ENCODE results near the gene KIF1C.

KIF1C gene

DNA sequence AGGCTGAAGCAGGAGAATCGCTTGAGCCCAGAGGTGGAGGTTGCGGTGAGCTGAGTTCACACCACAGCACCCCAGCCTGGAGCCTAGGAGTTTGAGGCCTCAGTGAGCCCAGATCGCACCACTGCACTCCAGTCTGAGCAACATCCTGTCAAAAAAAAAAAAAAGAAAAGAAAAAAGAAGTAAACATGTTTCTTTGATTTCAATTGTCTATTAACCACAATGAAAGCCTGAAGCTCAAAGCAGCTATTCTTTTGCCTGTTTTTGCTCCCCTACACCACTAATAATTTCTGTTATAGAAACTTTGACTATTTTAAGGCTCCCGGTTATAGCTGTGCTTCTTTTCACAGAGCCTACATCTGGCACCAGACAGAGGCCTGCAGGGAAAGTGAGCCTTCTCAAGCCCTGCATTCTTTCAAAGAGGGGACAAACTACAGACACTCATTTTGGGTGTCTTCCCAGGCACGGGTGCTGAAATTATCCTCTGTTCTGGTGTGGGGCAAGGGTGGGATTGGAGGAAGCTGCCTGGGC, 51.6 kb downstream of the KIF1C start:
- no peaks in the 10 kb centered on the region for H3K4me1 ChIP-seq (ENCODE audit: control insufficient read depth, insufficient read depth, low read length)
- H3K36me3 ChIP-seq (ENCODE audit: control insufficient read depth in 2 of 2, insufficient read depth in 1 of 2, low read length in 2 of 2) = no peaks in the 10 kb centered on the region
- 0 out of 2 replicates have a peak overlapping the region, but pooled peaks have one; percentile 16 for H3K27ac ChIP-seq (ENCODE audit: extremely low read depth, low read depth, low read length)
- TF ChIP-seq ZNF239 (tag by site-specific recombination; IDR thresholded peaks at IDR 0.05) = no peak
- no peak for TF ChIP-seq BCL11B (tag by site-specific recombination; IDR thresholded peaks at IDR 0.05; ENCODE audit: low read depth)
- TF ChIP-seq ZNF626 (tag by site-specific recombination; IDR thresholded peaks at IDR 0.05) = no peak
- TF ChIP-seq ZNF544 (tag by site-specific recombination; IDR thresholded peaks at IDR 0.05) = no peak
- no peak for TF ChIP-seq ZNF174 (tag by site-specific recombination; IDR thresholded peaks at IDR 0.05)
- TF ChIP-seq ZNF529 (tag by site-specific recombination; IDR thresholded peaks at IDR 0.05; ENCODE audit: insufficient replicate concordance) = no peak
- no peak overlapping the region for H3K4me3 ChIP-seq (ENCODE audit: low read depth, low read length)
- ChIA-PET CTCF (interaction anchor here (0.6 kb wide), 1 partner anchor 19 kb away, joined by 4 read pairs; no protein-coding TSS in a partner anchor), POLR2A (no interaction called here)
- H3K9me3 ChIP-seq (ENCODE audit: control insufficient read depth, insufficient read depth, low read depth, low read length) = no peaks in the 10 kb centered on the region

DNA sequence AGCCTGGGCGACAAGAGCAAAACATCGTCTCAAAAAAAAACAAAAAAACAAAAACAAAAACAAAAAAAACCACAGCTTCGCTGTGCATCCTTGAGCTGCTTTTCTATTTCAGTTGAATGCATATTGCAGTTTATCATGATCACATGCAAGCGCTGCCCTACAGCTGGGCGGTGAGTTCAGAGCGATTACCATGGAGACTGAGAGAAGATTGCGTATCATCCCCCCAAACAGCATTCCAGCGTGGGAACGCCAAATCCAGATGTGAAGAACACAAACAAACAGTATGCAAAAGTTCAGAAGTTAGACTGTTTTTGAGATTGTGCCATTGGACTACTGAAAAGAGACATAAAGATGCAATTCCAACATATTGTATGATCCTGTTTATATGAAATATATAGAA, 52.5 kb downstream of the KIF1C start:
- no peaks in the 10 kb centered on the region for H3K4me1 ChIP-seq (ENCODE audit: control insufficient read depth, insufficient read depth, low read length)
- H3K36me3 ChIP-seq (ENCODE audit: control insufficient read depth in 2 of 2, insufficient read depth in 1 of 2, low read length in 2 of 2) = no peaks in the 10 kb centered on the region
- no peaks in the 10 kb centered on the region for H3K9me3 ChIP-seq (ENCODE audit: control insufficient read depth, insufficient read depth, low read depth, low read length)
- ChIA-PET CTCF (interaction anchor here (0.6 kb wide), 1 partner anchor 20 kb away, joined by 4 read pairs; no protein-coding TSS in a partner anchor), POLR2A (no interaction called here)
- TF ChIP-seq, protein P1, sequence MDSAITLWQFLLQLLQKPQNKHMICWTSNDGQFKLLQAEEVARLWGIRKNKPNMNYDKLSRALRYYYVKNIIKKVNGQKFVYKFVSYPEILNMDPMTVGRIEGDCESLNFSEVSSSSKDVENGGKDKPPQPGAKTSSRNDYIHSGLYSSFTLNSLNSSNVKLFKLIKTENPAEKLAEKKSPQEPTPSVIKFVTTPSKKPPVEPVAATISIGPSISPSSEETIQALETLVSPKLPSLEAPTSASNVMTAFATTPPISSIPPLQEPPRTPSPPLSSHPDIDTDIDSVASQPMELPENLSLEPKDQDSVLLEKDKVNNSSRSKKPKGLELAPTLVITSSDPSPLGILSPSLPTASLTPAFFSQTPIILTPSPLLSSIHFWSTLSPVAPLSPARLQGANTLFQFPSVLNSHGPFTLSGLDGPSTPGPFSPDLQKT (IDR thresholded peaks at IDR 0.05; ENCODE audit: borderline replicate concordance, low read depth, low read length) = no peak
- TF ChIP-seq ZNF426 (tag by site-specific recombination; IDR thresholded peaks at IDR 0.05) = no peak
- no peak for TF ChIP-seq ZNF777 (tag by site-specific recombination; IDR thresholded peaks at IDR 0.05; ENCODE audit: borderline replicate concordance)
- TF ChIP-seq ZNF2 (tag by site-specific recombination; IDR thresholded peaks at IDR 0.05) = no peak
- TF ChIP-seq, protein P2, sequence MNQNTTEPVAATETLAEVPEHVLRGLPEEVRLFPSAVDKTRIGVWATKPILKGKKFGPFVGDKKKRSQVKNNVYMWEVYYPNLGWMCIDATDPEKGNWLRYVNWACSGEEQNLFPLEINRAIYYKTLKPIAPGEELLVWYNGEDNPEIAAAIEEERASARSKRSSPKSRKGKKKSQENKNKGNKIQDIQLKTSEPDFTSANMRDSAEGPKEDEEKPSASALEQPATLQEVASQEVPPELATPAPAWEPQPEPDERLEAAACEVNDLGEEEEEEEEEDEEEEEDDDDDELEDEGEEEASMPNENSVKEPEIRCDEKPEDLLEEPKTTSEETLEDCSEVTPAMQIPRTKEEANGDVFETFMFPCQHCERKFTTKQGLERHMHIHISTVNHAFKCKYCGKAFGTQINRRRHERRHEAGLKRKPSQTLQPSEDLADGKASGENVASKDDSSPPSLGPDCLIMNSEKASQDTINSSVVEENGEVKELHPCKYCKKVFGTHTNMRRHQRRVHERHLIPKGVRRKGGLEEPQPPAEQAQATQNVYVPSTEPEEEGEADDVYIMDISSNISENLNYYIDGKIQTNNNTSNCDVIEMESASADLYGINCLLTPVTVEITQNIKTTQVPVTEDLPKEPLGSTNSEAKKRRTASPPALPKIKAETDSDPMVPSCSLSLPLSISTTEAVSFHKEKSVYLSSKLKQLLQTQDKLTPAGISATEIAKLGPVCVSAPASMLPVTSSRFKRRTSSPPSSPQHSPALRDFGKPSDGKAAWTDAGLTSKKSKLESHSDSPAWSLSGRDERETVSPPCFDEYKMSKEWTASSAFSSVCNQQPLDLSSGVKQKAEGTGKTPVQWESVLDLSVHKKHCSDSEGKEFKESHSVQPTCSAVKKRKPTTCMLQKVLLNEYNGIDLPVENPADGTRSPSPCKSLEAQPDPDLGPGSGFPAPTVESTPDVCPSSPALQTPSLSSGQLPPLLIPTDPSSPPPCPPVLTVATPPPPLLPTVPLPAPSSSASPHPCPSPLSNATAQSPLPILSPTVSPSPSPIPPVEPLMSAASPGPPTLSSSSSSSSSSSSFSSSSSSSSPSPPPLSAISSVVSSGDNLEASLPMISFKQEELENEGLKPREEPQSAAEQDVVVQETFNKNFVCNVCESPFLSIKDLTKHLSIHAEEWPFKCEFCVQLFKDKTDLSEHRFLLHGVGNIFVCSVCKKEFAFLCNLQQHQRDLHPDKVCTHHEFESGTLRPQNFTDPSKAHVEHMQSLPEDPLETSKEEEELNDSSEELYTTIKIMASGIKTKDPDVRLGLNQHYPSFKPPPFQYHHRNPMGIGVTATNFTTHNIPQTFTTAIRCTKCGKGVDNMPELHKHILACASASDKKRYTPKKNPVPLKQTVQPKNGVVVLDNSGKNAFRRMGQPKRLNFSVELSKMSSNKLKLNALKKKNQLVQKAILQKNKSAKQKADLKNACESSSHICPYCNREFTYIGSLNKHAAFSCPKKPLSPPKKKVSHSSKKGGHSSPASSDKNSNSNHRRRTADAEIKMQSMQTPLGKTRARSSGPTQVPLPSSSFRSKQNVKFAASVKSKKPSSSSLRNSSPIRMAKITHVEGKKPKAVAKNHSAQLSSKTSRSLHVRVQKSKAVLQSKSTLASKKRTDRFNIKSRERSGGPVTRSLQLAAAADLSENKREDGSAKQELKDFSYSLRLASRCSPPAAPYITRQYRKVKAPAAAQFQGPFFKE (tag by site-specific recombination; IDR thresholded peaks at IDR 0.05; ENCODE audit: borderline replicate concordance) = no peak
- no peak for TF ChIP-seq SETDB1 (IDR thresholded peaks at IDR 0.05; ENCODE audit: insufficient read length, low read length)
- TF ChIP-seq ZNF707 (tag by site-specific recombination; IDR thresholded peaks at IDR 0.05) = no peak
- no peak overlapping the region for H3K4me3 ChIP-seq (ENCODE audit: low read depth, low read length)
- H3K27ac ChIP-seq (ENCODE audit: extremely low read depth, low read depth, low read length) = no peak overlapping the region

DNA sequence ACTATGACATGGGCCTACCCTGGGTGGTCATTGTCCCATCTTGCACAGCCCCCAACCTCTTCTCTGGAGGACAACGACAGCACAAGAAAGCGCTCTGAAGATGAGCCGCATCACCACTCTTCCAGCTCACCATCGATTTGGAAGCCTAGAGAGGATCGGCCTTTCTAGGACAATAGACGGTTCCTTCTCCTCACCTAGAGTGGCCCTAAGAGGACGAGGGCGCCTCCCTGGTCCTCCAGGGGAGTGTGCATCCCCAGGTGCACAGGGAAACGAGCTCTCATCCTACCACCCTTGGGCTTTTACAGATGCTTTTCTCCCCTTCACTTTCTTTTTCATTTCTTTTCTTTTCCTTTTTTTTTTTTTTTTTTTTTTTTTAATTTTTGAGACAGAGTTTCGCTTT, 57.8 kb downstream of the KIF1C start:
- Histone ChIP-seq H3K4me3 (ENCODE audit: low read depth, low read length) (no peak overlapping the region), H3K4me1 (ENCODE audit: control insufficient read depth, insufficient read depth, low read length) (no peaks in the 10 kb centered on the region), H3K36me3 (ENCODE audit: control insufficient read depth in 2 of 2, insufficient read depth in 1 of 2, low read length in 2 of 2) (no peaks in the 10 kb centered on the region), H3K27ac (ENCODE audit: extremely low read depth, low read depth, low read length) (no peak overlapping the region), H3K9me3 (ENCODE audit: control insufficient read depth, insufficient read depth, low read depth, low read length) (no peaks in the 10 kb centered on the region)
- ChIA-PET POLR2A (no interaction called here), CTCF (interaction anchor here (0.5 to 1.6 kb wide), 4 partner anchors 11 to 931 kb away, joined by 3 read pairs; no protein-coding TSS in a partner anchor)
- no peak for TF ChIP-seq ZNF394 (tag by site-specific recombination; IDR thresholded peaks at IDR 0.05; ENCODE audit: borderline replicate concordance)
- TF ChIP-seq, protein P3, sequence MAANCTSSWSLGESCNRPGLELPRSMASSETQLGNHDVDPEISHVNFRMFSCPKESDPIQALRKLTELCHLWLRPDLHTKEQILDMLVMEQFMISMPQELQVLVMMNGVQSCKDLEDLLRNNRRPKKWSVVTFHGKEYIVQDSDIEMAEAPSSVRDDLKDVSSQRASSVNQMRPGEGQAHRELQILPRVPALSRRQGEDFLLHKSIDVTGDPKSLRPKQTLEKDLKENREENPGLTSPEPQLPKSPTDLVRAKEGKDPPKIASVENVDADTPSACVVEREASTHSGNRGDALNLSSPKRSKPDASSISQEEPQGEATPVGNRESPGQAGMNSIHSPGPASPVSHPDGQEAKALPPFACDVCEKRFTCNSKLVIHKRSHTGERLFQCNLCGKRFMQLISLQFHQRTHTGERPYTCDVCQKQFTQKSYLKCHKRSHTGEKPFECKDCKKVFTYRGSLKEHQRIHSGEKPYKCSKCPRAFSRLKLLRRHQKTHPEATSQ (tag by site-specific recombination; IDR thresholded peaks at IDR 0.05) = no peak
- no peak for TF ChIP-seq ZNF571 (tag by site-specific recombination; IDR thresholded peaks at IDR 0.05)
- no peak for TF ChIP-seq ZNF302 (tag by site-specific recombination; IDR thresholded peaks at IDR 0.05; ENCODE audit: low read depth)
- TF ChIP-seq, protein P4, sequence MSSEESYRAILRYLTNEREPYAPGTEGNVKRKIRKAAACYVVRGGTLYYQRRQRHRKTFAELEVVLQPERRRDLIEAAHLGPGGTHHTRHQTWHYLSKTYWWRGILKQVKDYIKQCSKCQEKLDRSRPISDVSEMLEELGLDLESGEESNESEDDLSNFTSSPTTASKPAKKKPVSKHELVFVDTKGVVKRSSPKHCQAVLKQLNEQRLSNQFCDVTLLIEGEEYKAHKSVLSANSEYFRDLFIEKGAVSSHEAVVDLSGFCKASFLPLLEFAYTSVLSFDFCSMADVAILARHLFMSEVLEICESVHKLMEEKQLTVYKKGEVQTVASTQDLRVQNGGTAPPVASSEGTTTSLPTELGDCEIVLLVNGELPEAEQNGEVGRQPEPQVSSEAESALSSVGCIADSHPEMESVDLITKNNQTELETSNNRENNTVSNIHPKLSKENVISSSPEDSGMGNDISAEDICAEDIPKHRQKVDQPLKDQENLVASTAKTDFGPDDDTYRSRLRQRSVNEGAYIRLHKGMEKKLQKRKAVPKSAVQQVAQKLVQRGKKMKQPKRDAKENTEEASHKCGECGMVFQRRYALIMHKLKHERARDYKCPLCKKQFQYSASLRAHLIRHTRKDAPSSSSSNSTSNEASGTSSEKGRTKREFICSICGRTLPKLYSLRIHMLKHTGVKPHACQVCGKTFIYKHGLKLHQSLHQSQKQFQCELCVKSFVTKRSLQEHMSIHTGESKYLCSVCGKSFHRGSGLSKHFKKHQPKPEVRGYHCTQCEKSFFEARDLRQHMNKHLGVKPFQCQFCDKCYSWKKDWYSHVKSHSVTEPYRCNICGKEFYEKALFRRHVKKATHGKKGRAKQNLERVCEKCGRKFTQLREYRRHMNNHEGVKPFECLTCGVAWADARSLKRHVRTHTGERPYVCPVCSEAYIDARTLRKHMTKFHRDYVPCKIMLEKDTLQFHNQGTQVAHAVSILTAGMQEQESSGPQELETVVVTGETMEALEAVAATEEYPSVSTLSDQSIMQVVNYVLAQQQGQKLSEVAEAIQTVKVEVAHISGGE (tag by site-specific recombination; conservative IDR thresholded peaks at IDR 0.05; ENCODE audit: low read depth) = no peak
- no peak for TF ChIP-seq ZNF521 (tag by site-specific recombination; IDR thresholded peaks at IDR 0.05)
- TF ChIP-seq ZNF341 (tag by site-specific recombination; IDR thresholded peaks at IDR 0.05; ENCODE audit: low read depth) = no peak
